Measurements from ENCODE around the gene ALKBH6. TPM values are rescaled to one million over a fixed set of nuclear protein-coding genes. Genes with fewer than 3 reads are reported as not detected.

Gene ALKBH6
- total RNA-seq, 2 donors from 2014 or later = 9.6 to 33.0 TPM

DNA sequence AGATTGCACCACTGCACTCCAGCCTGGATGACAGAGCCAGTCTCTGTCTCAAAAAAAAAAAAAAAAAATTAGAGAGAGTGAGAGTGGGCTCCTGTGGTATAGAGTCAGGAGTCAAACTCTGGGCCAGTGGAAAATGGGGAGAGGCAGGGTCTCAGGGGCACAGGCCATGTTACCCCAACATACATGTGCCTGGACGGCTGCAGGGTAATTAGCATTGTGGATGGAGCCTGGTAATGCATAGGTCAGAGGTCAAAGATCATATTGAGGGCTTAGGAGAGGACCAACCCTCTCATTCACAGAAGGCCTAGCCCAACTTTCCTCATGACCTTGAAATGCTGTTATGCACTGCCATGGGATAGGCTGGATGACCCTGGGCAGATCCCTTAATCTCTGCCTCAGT is 11.5 kb upstream of the ALKBH6 start:
- no peak for DNase-seq
- TF ChIP-seq, protein P1, sequence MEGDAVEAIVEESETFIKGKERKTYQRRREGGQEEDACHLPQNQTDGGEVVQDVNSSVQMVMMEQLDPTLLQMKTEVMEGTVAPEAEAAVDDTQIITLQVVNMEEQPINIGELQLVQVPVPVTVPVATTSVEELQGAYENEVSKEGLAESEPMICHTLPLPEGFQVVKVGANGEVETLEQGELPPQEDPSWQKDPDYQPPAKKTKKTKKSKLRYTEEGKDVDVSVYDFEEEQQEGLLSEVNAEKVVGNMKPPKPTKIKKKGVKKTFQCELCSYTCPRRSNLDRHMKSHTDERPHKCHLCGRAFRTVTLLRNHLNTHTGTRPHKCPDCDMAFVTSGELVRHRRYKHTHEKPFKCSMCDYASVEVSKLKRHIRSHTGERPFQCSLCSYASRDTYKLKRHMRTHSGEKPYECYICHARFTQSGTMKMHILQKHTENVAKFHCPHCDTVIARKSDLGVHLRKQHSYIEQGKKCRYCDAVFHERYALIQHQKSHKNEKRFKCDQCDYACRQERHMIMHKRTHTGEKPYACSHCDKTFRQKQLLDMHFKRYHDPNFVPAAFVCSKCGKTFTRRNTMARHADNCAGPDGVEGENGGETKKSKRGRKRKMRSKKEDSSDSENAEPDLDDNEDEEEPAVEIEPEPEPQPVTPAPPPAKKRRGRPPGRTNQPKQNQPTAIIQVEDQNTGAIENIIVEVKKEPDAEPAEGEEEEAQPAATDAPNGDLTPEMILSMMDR (IDR thresholded peaks at IDR 0.05) = no peak
- TF ChIP-seq POLR2A (IDR thresholded peaks at IDR 0.05) = no peak
- Histone ChIP-seq H3K4me3 (no peak overlapping the region), H3K36me3 (replicated peaks in 1 of 2; ENCODE audit: insufficient read depth in 1 of 2, low read depth in 2 of 2) (no peaks in the 10 kb centered on the region), H3K9me3 (no peaks in the 10 kb centered on the region), H3K27ac (no peak overlapping the region), H3K27me3 (no peaks in the 10 kb centered on the region), H3K4me1 (no peaks in the 10 kb centered on the region)
- intact Hi-C loops (cut with DNase I) = no loop called here
- ATAC-seq = no peak
- WGBS, 2 donors = 80 to 83% methylated on average over 1 of the region's 1 CpG

DNA sequence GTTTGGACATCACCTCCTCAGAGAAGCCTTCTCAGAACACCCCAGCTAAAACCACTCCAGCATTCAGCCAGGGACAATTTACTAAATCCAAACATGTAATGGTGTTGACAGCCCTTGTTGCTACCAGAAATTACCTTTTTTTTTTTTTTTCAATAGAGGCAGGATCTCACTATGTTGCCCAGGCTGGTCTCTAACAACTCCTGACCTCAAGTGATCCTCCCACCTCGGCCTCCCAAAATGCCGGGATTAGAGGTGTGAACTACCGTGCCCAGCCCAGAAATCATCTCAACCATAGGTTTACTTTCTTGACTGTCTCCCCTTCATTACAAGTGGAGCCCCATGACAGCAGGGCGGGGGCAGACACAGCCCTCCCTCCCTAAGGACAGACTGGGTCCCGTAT is 9.4 kb upstream of the ALKBH6 start:
- TF ChIP-seq POLR2A (IDR thresholded peaks at IDR 0.05) = no peak
- TF ChIP-seq, protein P1 (IDR thresholded peaks at IDR 0.05) = no peak
- ATAC-seq = no peak
- Histone ChIP-seq H3K27me3 (no peaks in the 10 kb centered on the region), H3K27ac (no peak overlapping the region), H3K36me3 (replicated peaks in 1 of 2; ENCODE audit: insufficient read depth in 1 of 2, low read depth in 2 of 2) (no peaks in the 10 kb centered on the region), H3K4me3 (no peak overlapping the region), H3K9me3 (no peaks in the 10 kb centered on the region), H3K4me1 (no peaks in the 10 kb centered on the region)
- 91 to 98% methylated on average over 4 to 5 of the region's 5 CpGs for WGBS, 2 donors
- intact Hi-C loops (cut with DNase I) = no loop called here
- DNase-seq = no peak

DNA sequence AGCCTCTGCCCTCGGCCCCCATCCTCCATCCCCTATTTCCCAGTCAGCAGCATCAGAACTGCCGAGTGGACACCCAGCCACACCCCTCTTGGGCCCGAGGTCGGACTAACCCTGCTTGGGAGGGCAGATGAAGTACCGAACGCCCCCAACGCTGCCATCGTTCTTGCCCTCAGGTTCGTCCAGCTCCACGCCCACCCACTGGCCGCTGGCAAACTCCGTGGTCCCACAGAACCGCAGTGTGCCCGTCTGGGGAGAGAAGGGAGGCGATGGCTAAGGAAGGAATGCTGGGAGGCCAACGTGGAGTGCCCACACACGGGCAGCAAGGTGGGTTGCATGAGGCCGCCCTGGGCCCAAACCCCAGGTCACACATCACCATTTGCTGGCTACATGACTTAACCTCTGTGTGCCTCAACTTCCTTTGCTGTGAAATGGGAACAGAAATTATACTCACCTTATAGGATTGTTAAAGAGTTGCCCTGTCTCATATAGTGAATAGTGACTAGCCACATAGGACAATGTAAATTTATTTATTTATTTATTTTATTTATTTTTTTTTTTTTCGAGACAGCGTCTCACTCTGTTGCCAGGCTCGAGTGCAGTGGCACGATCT is 5.2 kb upstream of the ALKBH6 start:
- H3K36me3 ChIP-seq (replicated peaks in 1 of 2; ENCODE audit: insufficient read depth in 1 of 2, low read depth in 2 of 2) = no peaks in the 10 kb centered on the region
- H3K4me3 ChIP-seq = no peak overlapping the region
- DNase-seq (no peak), ATAC-seq (no peak)
- TF ChIP-seq, protein P1 (IDR thresholded peaks at IDR 0.05) = no peak
- TF ChIP-seq POLR2A (IDR thresholded peaks at IDR 0.05) = no peak
- no peaks in the 10 kb centered on the region for H3K9me3 ChIP-seq
- WGBS, 2 donors = 86 to 94% methylated on average over 20 to 22 of the region's 22 CpGs
- no peak overlapping the region for H3K27ac ChIP-seq
- intact Hi-C loops (cut with DNase I) = no loop called here
- H3K27me3 ChIP-seq = no peaks in the 10 kb centered on the region
- peaks cover 4% of the 10 kb centered on the region for H3K4me1 ChIP-seq

DNA sequence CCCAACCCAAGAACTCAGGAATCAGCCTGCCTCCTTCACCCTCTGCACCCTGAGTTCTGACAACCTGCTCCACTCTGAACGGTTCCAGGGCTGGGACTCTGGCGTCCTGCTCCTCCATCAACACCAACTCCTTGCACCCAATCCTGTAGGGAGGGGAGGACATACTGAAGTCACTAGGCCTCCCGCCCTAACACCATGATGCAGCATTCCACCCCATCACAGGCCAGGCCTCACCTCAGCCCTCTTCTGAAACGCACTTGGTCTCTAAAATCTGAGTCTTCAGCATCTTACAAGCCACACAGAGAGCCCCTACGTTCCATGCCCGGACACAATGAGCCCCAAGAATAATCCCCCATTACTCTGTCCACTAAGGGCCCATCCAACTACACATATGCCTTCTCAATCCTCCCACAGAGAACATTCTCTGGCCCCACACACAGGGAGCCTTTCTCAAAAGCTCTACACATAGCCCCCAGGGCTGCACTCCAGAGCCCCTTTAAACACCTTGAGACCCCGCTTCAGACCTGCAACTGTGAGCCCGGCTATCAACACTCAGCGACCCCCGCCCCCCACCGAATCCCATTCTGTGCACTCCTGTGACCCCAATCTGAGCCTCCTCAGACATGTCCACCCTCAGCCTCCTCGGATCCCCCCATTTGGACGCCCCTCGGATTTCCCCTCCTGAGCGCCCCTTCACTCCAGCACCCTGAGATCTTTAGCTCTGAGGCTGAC is 567 bp downstream of the ALKBH6 start:
- no peaks in the 10 kb centered on the region for H3K27me3 ChIP-seq
- intact Hi-C loops (cut with DNase I) = no loop called here
- no peaks in the 10 kb centered on the region for H3K9me3 ChIP-seq
- H3K4me3 ChIP-seq = peak overlapping the region; percentile 9 to 16
- WGBS, 2 donors = 26 to 28% methylated on average over 12 to 15 of the region's 15 CpGs
- ATAC-seq (no peak), DNase-seq (no peak)
- no peak for TF ChIP-seq POLR2A (IDR thresholded peaks at IDR 0.05)
- TF ChIP-seq, protein P1 (IDR thresholded peaks at IDR 0.05) = no peak
- peaks cover 25% of the 10 kb centered on the region for H3K4me1 ChIP-seq
- no peaks in the 10 kb centered on the region for H3K36me3 ChIP-seq (replicated peaks in 1 of 2; ENCODE audit: insufficient read depth in 1 of 2, low read depth in 2 of 2)
- H3K27ac ChIP-seq = peak overlapping the region; percentile 49 to 70 (median 56)

Data from body of pancreas (tissue), 4 donors.